NCI-H2107 (cell line): ENCODE measurements around the gene PARD3.
"Not testable (repeated sequence)": the region's sequence is repeated elsewhere in the genome, so short reads cannot be mapped to it uniquely, and the experiment has no call there.

Experiments used
- DNase-seq: peaks from one replicate; lab custom pipeline; 2025; lab: John Stamatoyannopoulos, UW

The PARD3 gene

GRCh38 chr10:34648919-34649318 lies 166.2 kb downstream of the PARD3 start:
- no peak for DNase-seq

- no peak for DNase-seq
These were observed 166.9 kb downstream of the PARD3 start for GRCh38 chr10:34647875-34648865.

- no peak for DNase-seq
These were observed 167.9 kb downstream of the PARD3 start for GRCh38 chr10:34647160-34647559.

GRCh38 chr10:34646331-34646730 lies 168.8 kb downstream of the PARD3 start:
- DNase-seq = no peak

GRCh38 chr10:34644815-34645214 lies 170.3 kb downstream of the PARD3 start:
- DNase-seq = not testable (repeated sequence)

GRCh38 chr10:34644224-34644623 lies 170.9 kb downstream of the PARD3 start:
- no peak for DNase-seq

- DNase-seq = no peak
These were observed 171.5 kb downstream of the PARD3 start for GRCh38 chr10:34643620-34644019.

GRCh38 chr10:34641913-34642558 lies 173.1 kb downstream of the PARD3 start:
- no peak for DNase-seq

GRCh38 chr10:34641147-34641912 lies 173.8 kb downstream of the PARD3 start:
- DNase-seq = no peak

GRCh38 chr10:34638406-34639054 lies 176.6 kb downstream of the PARD3 start:
- no peak for DNase-seq

- no peak for DNase-seq
These were observed 177.6 kb downstream of the PARD3 start for GRCh38 chr10:34637418-34637911.

GRCh38 chr10:34635111-34635510 lies 180.0 kb downstream of the PARD3 start:
- DNase-seq = no peak

GRCh38 chr10:34633374-34633773 lies 181.7 kb downstream of the PARD3 start:
- DNase-seq = no peak

GRCh38 chr10:34629084-34629483 lies 186.0 kb downstream of the PARD3 start:
- DNase-seq = no peak

GRCh38 chr10:34628174-34628796 lies 186.8 kb downstream of the PARD3 start:
- DNase-seq = no peak

- no peak for DNase-seq
These were observed 187.4 kb downstream of the PARD3 start for GRCh38 chr10:34627741-34628140.

GRCh38 chr10:34627331-34627730 lies 187.8 kb downstream of the PARD3 start:
- DNase-seq = no peak

GRCh38 chr10:34626158-34626880 lies 188.8 kb downstream of the PARD3 start:
- no peak for DNase-seq

- DNase-seq = no peak
These were observed 190.6 kb downstream of the PARD3 start for GRCh38 chr10:34624323-34625153.

GRCh38 chr10:34622945-34623344 lies 192.2 kb downstream of the PARD3 start:
- DNase-seq = no peak
